A549 (cell line): ENCODE results near the gene IPMK. TPM values are rescaled to one million over a fixed set of nuclear protein-coding genes. Genes with fewer than 3 reads are reported as not detected.
A peak's percentile ranks its signal among the peaks of the same experiment; 100 is the strongest.

Source experiments
- ATAC-seq, 2 experiments: fragments of 200-7000 bp in 1 of 2; fragments of >200 bp in 1 of 2; cut with Nextera tagmentation in 1 of 2; cut with Tn5 transposase in 1 of 2; 3 replicates each; pipeline versions ENCODE4 v1.8.0 to v1.9.1; 2018 to 2020; ENCODE audit warnings: mild to moderate bottlenecking in 1 of 2, moderate library complexity in 1 of 2
- CTCF ChIA-PET: fragments of 300-600 bp; sonication (Branson Sonifier 250); formaldehyde crosslinking; extraction: SDS; loops from one replicate; lab custom pipeline; 2021; ENCODE audit warnings: antibody characterized with exemption, inconsistent platforms; lab: Yijun Ruan, JAX
- POLR2A ChIA-PET: fragments of 350-600 bp; formaldehyde crosslinking; extraction: SDS; loops from one replicate; lab custom pipeline; 2021; ENCODE audit warnings: antibody characterized with exemption, inconsistent platforms; lab: Yijun Ruan, JAX
- DNase-seq, 2 experiments: peaks; one replicate each; pipeline versions ENCODE4 v3.0.0 to v3.0.0-alpha.2; 2011 to 2016; ENCODE audit warnings: low read depth in 1 of 2, low spot score in 1 of 2
- FAIRE-seq: peaks from 2 replicates; lab custom pipeline; 2011; peaks lifted over from hg19 to GRCh38; lab: Jason Lieb, UNC
- H3K27ac ChIP-seq, 2 experiments: fragments of >200 bp; sonication (Bioruptor Twin); formaldehyde crosslinking; 3 replicates each; pipeline ENCODE4 v1.5.1; 2016 to 2017
- H3K4me1 ChIP-seq: fragments of >200 bp; sonication (Bioruptor Twin); formaldehyde crosslinking; 3 replicates; pipeline ENCODE4 v1.6.1; 2016
- H3K4me2 ChIP-seq: fragments of >200 bp; sonication (Bioruptor Twin); formaldehyde crosslinking; 3 replicates; pipeline ENCODE4 v1.6.1; 2016
- H3K4me3 ChIP-seq: fragments of >200 bp; sonication (Bioruptor Twin); formaldehyde crosslinking; 3 replicates; pipeline ENCODE4 v1.5.1; 2016
- H3K9me3 ChIP-seq: fragments of >200 bp; sonication (Bioruptor Twin); formaldehyde crosslinking; 3 replicates; pipeline ENCODE4 v1.6.1; 2016
- ATOH8 ChIP-seq: fragments of 250-450 bp; sonication (Bioruptor Pico); IDR thresholded peaks from 2 replicates; pipeline ENCODE4 v1.5.0; 2020; ENCODE audit warnings: low read depth, mild to moderate bottlenecking, moderate library complexity
- CBX2 ChIP-seq: fragments of 200-600 bp; sonication (generic); IDR thresholded peaks from 2 replicates; pipeline ENCODE4 v1.6.1; 2016; ENCODE audit warnings: low read depth, mild to moderate bottlenecking, borderline replicate concordance
- CEBPB ChIP-seq, 2 experiments: fragments of >200 bp in 1 of 2; sonication (Bioruptor Twin) in 1 of 2; formaldehyde crosslinking in 1 of 2; IDR thresholded peaks; 2 replicates each; pipeline ENCODE4 v1.6.1; 2012 to 2016
- E2F6 ChIP-seq: IDR thresholded peaks from 2 replicates; pipeline ENCODE4 v1.6.1; 2012; ENCODE audit warnings: low read depth, borderline replicate concordance
- HEYL ChIP-seq: fragments of 250-450 bp; sonication (Bioruptor Pico); IDR thresholded peaks from 2 replicates; pipeline ENCODE4 v1.8.0; 2021; ENCODE audit warnings: mild to moderate bottlenecking, moderate library complexity
- JUNB ChIP-seq: fragments of >200 bp; sonication (Bioruptor Twin); formaldehyde crosslinking; IDR thresholded peaks from 2 replicates; pipeline ENCODE4 v1.6.1; 2016
- MAZ ChIP-seq: fragments of 150-350 bp; IDR thresholded peaks from 2 replicates; pipeline ENCODE4 v1.6.1; 2014; ENCODE audit warnings: antibody characterized with exemption, low read depth, low read length, borderline replicate concordance
- NFE2L2 ChIP-seq: fragments of 150-350 bp; conservative IDR thresholded peaks from 2 replicates; pipeline ENCODE4 v1.6.1; 2014; ENCODE audit warnings: low read length
- NPAS2 ChIP-seq: fragments of 250-450 bp; sonication (Bioruptor Pico); IDR thresholded peaks from 2 replicates; pipeline ENCODE4 v1.8.0; 2022; ENCODE audit warnings: mild to moderate bottlenecking, moderate library complexity, borderline replicate concordance
- POLR2AphosphoS2 ChIP-seq: conservative IDR thresholded peaks from 2 replicates; pipeline ENCODE4 v1.6.1; 2012; ENCODE audit warnings: low read length, improper control_type of control experiment, inconsistent platforms
- RAD21 ChIP-seq, 2 experiments: fragments of >200 bp in 1 of 2; sonication (Bioruptor Twin) in 1 of 2; formaldehyde crosslinking in 1 of 2; IDR thresholded peaks in 1 of 2; conservative IDR thresholded peaks in 1 of 2; 2 replicates in 1 of 2; 3 replicates in 1 of 2; pipeline ENCODE4 v1.6.1; 2012 to 2018; ENCODE audit warnings: inconsistent platforms in 1 of 2
- RFX5 ChIP-seq: fragments of 450-650 bp; IDR thresholded peaks from 2 replicates; pipeline ENCODE4 v1.7.1; 2014; ENCODE audit warnings: antibody characterized with exemption, mild to moderate bottlenecking, moderate library complexity
- RNF2 ChIP-seq: fragments of 200-600 bp; sonication (generic); IDR thresholded peaks from 2 replicates; pipeline ENCODE4 v1.6.1; 2016; ENCODE audit warnings: low read depth, mild to moderate bottlenecking, antibody characterized with exemption, moderate library complexity, borderline replicate concordance
- SMC3 ChIP-seq: fragments of >200 bp; sonication (Bioruptor Twin); formaldehyde crosslinking; IDR thresholded peaks from 3 replicates; pipeline ENCODE4 v1.6.1; 2018; ENCODE audit warnings: inconsistent platforms
- TP53 ChIP-seq: fragments of 250-450 bp; sonication (Bioruptor Pico); IDR thresholded peaks from 2 replicates; pipeline ENCODE4 v1.5.0; 2021; ENCODE audit warnings: mild to moderate bottlenecking, moderate library complexity
- USF2 ChIP-seq: fragments of 450-650 bp; IDR thresholded peaks from 2 replicates; pipeline ENCODE4 v1.6.1; 2014; ENCODE audit warnings: antibody characterized with exemption
- ZSCAN20 ChIP-seq: fragments of 250-450 bp; sonication (Bioruptor Pico); IDR thresholded peaks from 2 replicates; pipeline ENCODE4 v1.8.0; 2022; ENCODE audit warnings: mild to moderate bottlenecking, moderate library complexity
- WGBS: methylation state at CpG from one replicate; pipeline ENCODE4 v1.1.6; 2017; ENCODE audit errors: missing lambda C conversion rate; 5-methylcytosine and 5-hydroxymethylcytosine counted together
- polyA plus RNA-seq, 4 experiments: library from polyadenylated mRNA; depleted of rRNA in 3 of 4; stranded (reverse); fragments of >200 nt; fragmentation: RNase III in 1 of 4; extraction: RNeasy Plus Mini Kit Qiagen cat#74134 plus additional on column Dnase treatment in 1 of 4; gene quantifications; 2 replicates in 3 of 4; 3 replicates in 1 of 4; pipeline ENCODE4 v1.2.3, GENCODE V29; 2011 to 2017
- TF ChIP-seq, protein P1 (sequence below): fragments of >200 bp; sonication (Bioruptor Twin); formaldehyde crosslinking; IDR thresholded peaks from 3 replicates; pipeline ENCODE4 v1.5.1; 2016

The IPMK gene
- polyA plus RNA-seq, 2 of the 4 experiments (the other 2 are of a cell fraction): 2.9 to 5.6 TPM

DNA sequence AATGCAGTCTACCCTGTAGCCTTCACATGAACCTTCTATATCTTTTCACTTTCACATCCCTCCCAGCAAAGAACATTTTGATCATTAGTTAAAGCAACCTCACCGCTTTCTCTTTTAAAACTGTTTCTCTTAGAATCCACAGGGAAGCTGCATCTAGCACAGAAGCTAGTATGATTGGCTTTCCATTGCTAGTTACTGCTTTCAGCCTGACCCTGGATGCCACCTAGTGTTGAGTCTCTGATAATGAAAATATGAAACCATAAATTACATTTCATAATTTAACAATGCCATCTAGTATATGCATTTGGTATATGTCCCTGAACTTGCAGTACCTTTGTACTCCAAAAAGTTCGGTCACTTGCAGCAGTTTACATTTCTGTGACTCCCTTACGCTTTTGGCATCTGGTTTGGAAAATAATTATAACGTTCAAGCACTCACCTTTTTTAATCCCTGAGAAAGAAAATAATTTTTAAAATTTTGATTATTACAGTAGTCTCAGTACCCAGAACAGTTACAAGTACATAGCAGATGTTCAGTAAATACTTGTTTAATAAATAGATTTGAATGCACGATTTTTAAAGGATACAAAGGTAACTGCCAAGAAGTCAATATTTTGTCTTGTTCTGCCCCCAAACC is 24.0 kb upstream of the IPMK start:
- DNase-seq (peak; percentile 15 to 66), ATAC-seq (peak; percentile 83 to 92), FAIRE-seq (peak; percentile 87)
- Histone ChIP-seq H3K4me2 (no peak overlapping the region; the same call in 2 of the 3 replicates), H3K4me3 (no peak overlapping the region), H3K9me3 (no peaks in the 10 kb centered on the region), H3K4me1 (no peaks in the 10 kb centered on the region), H3K27ac (no peak overlapping the region)
- TF ChIP-seq RAD21 (conservative IDR thresholded peaks at IDR 0.05 in 1 of 2, IDR thresholded peaks at IDR 0.05 in 1 of 2): peak; percentile 93 to 95
- TF ChIP-seq RNF2: no peak
- TF ChIP-seq SMC3: peak; percentile 96
- TF ChIP-seq, protein P1, sequence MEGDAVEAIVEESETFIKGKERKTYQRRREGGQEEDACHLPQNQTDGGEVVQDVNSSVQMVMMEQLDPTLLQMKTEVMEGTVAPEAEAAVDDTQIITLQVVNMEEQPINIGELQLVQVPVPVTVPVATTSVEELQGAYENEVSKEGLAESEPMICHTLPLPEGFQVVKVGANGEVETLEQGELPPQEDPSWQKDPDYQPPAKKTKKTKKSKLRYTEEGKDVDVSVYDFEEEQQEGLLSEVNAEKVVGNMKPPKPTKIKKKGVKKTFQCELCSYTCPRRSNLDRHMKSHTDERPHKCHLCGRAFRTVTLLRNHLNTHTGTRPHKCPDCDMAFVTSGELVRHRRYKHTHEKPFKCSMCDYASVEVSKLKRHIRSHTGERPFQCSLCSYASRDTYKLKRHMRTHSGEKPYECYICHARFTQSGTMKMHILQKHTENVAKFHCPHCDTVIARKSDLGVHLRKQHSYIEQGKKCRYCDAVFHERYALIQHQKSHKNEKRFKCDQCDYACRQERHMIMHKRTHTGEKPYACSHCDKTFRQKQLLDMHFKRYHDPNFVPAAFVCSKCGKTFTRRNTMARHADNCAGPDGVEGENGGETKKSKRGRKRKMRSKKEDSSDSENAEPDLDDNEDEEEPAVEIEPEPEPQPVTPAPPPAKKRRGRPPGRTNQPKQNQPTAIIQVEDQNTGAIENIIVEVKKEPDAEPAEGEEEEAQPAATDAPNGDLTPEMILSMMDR: peak; percentile 97
- CTCF ChIA-PET: interaction anchor here (0.7 to 7.7 kb wide), 30 partner anchors 9 to 586 kb away, joined by 3 to 221 read pairs (median 5); partner anchors contain the start of genes CISD1 and IPMK
- POLR2A ChIA-PET: interaction anchor here (0.6 to 2.6 kb wide), 2 partner anchors 44 to 50 kb away, joined by 7 to 15 read pairs; no protein-coding TSS in a partner anchor
- WGBS: 8% methylated on average over 5 of the region's 5 CpGs

GRCh38 chr10:58282615-58283014 is 14.9 kb upstream of the IPMK start:
- Histone ChIP-seq H3K4me2 (no peak overlapping the region), H3K4me3 (no peak overlapping the region), H3K27ac (no peak overlapping the region), H3K9me3 (no peaks in the 10 kb centered on the region), H3K4me1 (peaks cover 24% of the 10 kb centered on the region; the same call in 2 of the 3 replicates)
- WGBS: 85% methylated on average over 3 of the region's 3 CpGs
- DNase-seq (no peak), FAIRE-seq (no peak), ATAC-seq (no peak)
- POLR2A ChIA-PET: no interaction called here
- CTCF ChIA-PET: interaction anchor here (2.0 to 2.2 kb wide), 2 partner anchors 8 to 9 kb away, joined by 4 to 7 read pairs; no protein-coding TSS in a partner anchor
- TF ChIP-seq ZSCAN20 (CRISPR knock-in tag): no peak
- no peak for TF ChIP-seq JUNB
- TF ChIP-seq ATOH8 (CRISPR knock-in tag): no peak
- no peak for TF ChIP-seq USF2
- no peak for TF ChIP-seq E2F6
- TF ChIP-seq RFX5: no peak
- TF ChIP-seq TP53: no peak
- TF ChIP-seq RAD21 (conservative IDR thresholded peaks at IDR 0.05 in 1 of 2, IDR thresholded peaks at IDR 0.05 in 1 of 2): no peak
- TF ChIP-seq MAZ: no peak
- TF ChIP-seq POLR2AphosphoS2: no peak
- no peak for TF ChIP-seq NFE2L2
- no peak for TF ChIP-seq HEYL
- TF ChIP-seq NPAS2 (CRISPR knock-in tag): no peak
- no peak for TF ChIP-seq CEBPB (IDR thresholded peaks at IDR 0.05)
- TF ChIP-seq CBX2: no peak
